Subcutaneous adipose tissue (tissue), 4 donors: ENCODE results near the gene ACSL4. TPM values are rescaled to one million over a fixed set of nuclear protein-coding genes. Genes with fewer than 3 reads are reported as not detected.

Experiments
- CTCF ChIP-seq: fragments of 450-650 bp; IDR thresholded peaks from one replicate; pipeline ENCODE4 v1.5.1; 2016; ENCODE audit warnings: low read depth, mild to moderate bottlenecking, control low read depth, antibody characterized with exemption, moderate library complexity
- total RNA-seq, 4 donors: library from RNA; depleted of rRNA; stranded (reverse); fragments of >200 nt; gene quantifications; one replicate each; pipeline ENCODE4 v1.1.0, GENCODE V29; 2016

Gene ACSL4
- total RNA-seq, 4 donors from 2014 or later, result 85.9 to 192 (median 92.9) TPM

- TF ChIP-seq CTCF, result no peak
Observed at GRCh38 chrX:109747681-109748080, 14.6 kb upstream of the ACSL4 start.

DNA sequence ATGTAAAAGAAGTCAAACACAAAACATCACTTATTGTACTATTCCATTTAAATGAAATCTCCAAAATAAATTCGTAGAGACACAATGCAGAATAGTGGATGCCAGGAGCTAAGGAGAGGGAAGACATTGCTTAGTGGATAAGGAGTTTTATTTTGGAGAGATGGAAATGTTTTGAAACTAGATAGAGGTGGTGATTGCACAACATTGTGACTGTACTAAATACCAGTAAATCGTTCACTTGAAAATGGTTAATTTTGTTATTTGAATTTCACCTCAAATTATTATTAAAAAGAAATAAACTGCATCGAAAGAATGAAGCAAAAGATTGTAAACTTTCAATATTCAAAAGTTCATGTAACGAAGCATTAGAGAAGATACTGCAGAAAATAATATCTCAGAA is 9.7 kb upstream of the ACSL4 start:
- no peak for TF ChIP-seq CTCF

GRCh38 chrX:109740433-109740809 is 7.4 kb upstream of the ACSL4 start:
- no peak for TF ChIP-seq CTCF

GRCh38 chrX:109739625-109740432 is 6.8 kb upstream of the ACSL4 start:
- no peak for TF ChIP-seq CTCF

GRCh38 chrX:109735202-109735744 is 2.2 kb upstream of the ACSL4 start:
- TF ChIP-seq CTCF, result no peak

GRCh38 chrX:109733613-109734083 is 591 bp upstream of the ACSL4 start:
- no peak for TF ChIP-seq CTCF

- TF ChIP-seq CTCF, result no peak
Observed at GRCh38 chrX:109732017-109732801, 848 bp downstream of the ACSL4 start.
